GM12878 (cell line): ENCODE data around the gene PTPRD. TPM values are rescaled to one million over a fixed set of nuclear protein-coding genes. Genes with fewer than 3 reads are reported as not detected.

Experiments
- ATAC-seq: fragments of 200-7000 bp; cut with Tn5 transposase; 3 replicates; pipeline ENCODE4 v1.9.1; 2020; ENCODE audit warnings: mild to moderate bottlenecking, moderate library complexity
- BruUV-seq: library from RNA; stranded (reverse); fragments of 400-500 nt; replicated peaks from 2 replicates; lab custom pipeline; 2021; lab: Mats Ljungman, UMichigan
- CTCF ChIA-PET: fragments of 300-600 bp; sonication (Branson Sonifier 250); formaldehyde crosslinking; extraction: SDS; loops from one replicate; lab custom pipeline; 2021; ENCODE audit warnings: inconsistent platforms; lab: Yijun Ruan, JAX
- POLR2A ChIA-PET: fragments of 350-600 bp; formaldehyde crosslinking; extraction: SDS; loops from one replicate; lab custom pipeline; 2021; ENCODE audit warnings: inconsistent platforms; lab: Charles Lee
- RAD21 ChIA-PET: fragments of 300-600 bp; sonication (Branson Sonifier 250); formaldehyde crosslinking; loops from one replicate; lab custom pipeline; 2023; ENCODE audit warnings: antibody characterized with exemption; ENCODE audit not compliant: unreplicated experiment; lab: Charles Lee
- SMC1A ChIA-PET: fragments of 300-600 bp; sonication (Branson Sonifier 250); formaldehyde crosslinking; loops from one replicate; lab custom pipeline; 2023; ENCODE audit not compliant: unreplicated experiment, uncharacterized antibody; lab: Charles Lee
- DNase-seq: peaks from one replicate; pipeline ENCODE4 v3.0.0-alpha.2; 2011; ENCODE audit warnings: low read depth, low spot score
- FAIRE-seq: peaks from 3 replicates; lab custom pipeline; 2011; peaks lifted over from hg19 to GRCh38; lab: Jason Lieb, UNC
- H2AFZ ChIP-seq: 2 replicates; pipeline ENCODE4 v1.6.0; 2011; ENCODE audit warnings: low read depth, low read length, control low read depth; ENCODE audit not compliant: control insufficient read depth
- H3K27ac ChIP-seq: 2 replicates; pipeline ENCODE4 v1.5.1; 2011; ENCODE audit warnings: control low read depth; ENCODE audit not compliant: control insufficient read depth, insufficient read depth
- H3K27me3 ChIP-seq, 2 experiments: replicated peaks in 1 of 2; 2 replicates each; pipeline versions ENCODE4 v1.6.0 to v1.6.1; 2011; ENCODE audit warnings: low read length in 1 of 2; ENCODE audit not compliant: control insufficient read depth in 2 of 2, insufficient read depth in 2 of 2
- H3K36me3 ChIP-seq, 2 experiments: 2 replicates each; pipeline ENCODE4 v1.5.1; 2011; ENCODE audit warnings: low read length in 1 of 2; ENCODE audit not compliant: control insufficient read depth in 2 of 2, insufficient read depth in 2 of 2
- H3K4me1 ChIP-seq: 2 replicates; pipeline ENCODE4 v1.6.1; 2011; ENCODE audit warnings: mild to moderate bottlenecking, low read length, moderate library complexity, mixed read lengths; ENCODE audit not compliant: control insufficient read depth, insufficient read depth
- H3K4me2 ChIP-seq: 2 replicates; pipeline ENCODE4 v1.6.0; 2011; ENCODE audit warnings: control low read depth; ENCODE audit not compliant: control insufficient read depth, insufficient read depth
- H3K4me3 ChIP-seq: fragments of 200-600 bp; sonication (generic); 2 replicates; pipeline ENCODE4 v1.5.1; 2016
- H3K79me2 ChIP-seq: 2 replicates; pipeline ENCODE4 v1.6.0; 2011; ENCODE audit warnings: low read length; ENCODE audit not compliant: control insufficient read depth, insufficient read depth
- H3K9ac ChIP-seq: 2 replicates; pipeline ENCODE4 v1.8.0; 2011; ENCODE audit warnings: low read length, control low read depth, mixed read lengths; ENCODE audit not compliant: control insufficient read depth, insufficient read depth
- H3K9me3 ChIP-seq: replicated peaks from 3 replicates; pipeline ENCODE4 v1.5.1; 2011; ENCODE audit warnings: mild to moderate bottlenecking, low read length; ENCODE audit not compliant: control insufficient read depth, insufficient read depth
- H4K20me1 ChIP-seq: 2 replicates; pipeline ENCODE4 v1.6.0; 2011; ENCODE audit not compliant: control insufficient read depth, insufficient read depth
- HCFC1 ChIP-seq: fragments of 150-350 bp; IDR thresholded peaks from 2 replicates; pipeline ENCODE4 v1.6.1; 2014; ENCODE audit warnings: low read length
- HDGF ChIP-seq: fragments of 450-650 bp; IDR thresholded peaks from 2 replicates; pipeline ENCODE4 v1.6.1; 2016; ENCODE audit warnings: antibody characterized with exemption
- IKZF2 ChIP-seq, 2 experiments: fragments of 450-650 bp; IDR thresholded peaks; 2 replicates each; pipeline ENCODE4 v1.6.1; 2017; ENCODE audit warnings: mild to moderate bottlenecking in 2 of 2, moderate library complexity in 2 of 2
- PML ChIP-seq: IDR thresholded peaks from 2 replicates; pipeline ENCODE4 v1.6.1; 2012; ENCODE audit warnings: low read length, inconsistent platforms
- RBBP5 ChIP-seq: fragments of 200-600 bp; sonication (generic); conservative IDR thresholded peaks from 2 replicates; pipeline ENCODE4 v1.6.1; 2016
- SMAD1 ChIP-seq: fragments of 450-650 bp; IDR thresholded peaks from 2 replicates; pipeline ENCODE4 v1.6.1; 2018; ENCODE audit warnings: mild to moderate bottlenecking, low read depth; ENCODE audit not compliant: partially characterized antibody
- SMC3 ChIP-seq: IDR thresholded peaks from 2 replicates; pipeline ENCODE4 v1.6.1; 2011; ENCODE audit warnings: low read length, improper control_type of control experiment, borderline replicate concordance
- SUZ12 ChIP-seq: fragments of 200-600 bp; sonication (generic); IDR thresholded peaks from one replicate; pipeline ENCODE4 v1.6.1; 2018; ENCODE audit warnings: antibody characterized with exemption, mild to moderate bottlenecking; ENCODE audit not compliant: unreplicated experiment
- YBX1 ChIP-seq: fragments of 450-650 bp; IDR thresholded peaks from 2 replicates; pipeline ENCODE4 v1.6.1; 2016; ENCODE audit warnings: antibody characterized with exemption
- WGBS: methylation state at CpG from one replicate; pipeline ENCODE4 v1.1.6; 2016; ENCODE audit warnings: low lambda C conversion rate; ENCODE audit not compliant: insufficient replicate concordance, insufficient coverage; ENCODE audit errors: missing lambda C conversion rate; 5-methylcytosine and 5-hydroxymethylcytosine counted together
- in situ Hi-C: fragments of 300-500 bp; cut with MboI; formaldehyde crosslinking; loops from 9 replicates; pipeline ENCODE4 v1.14.3; 2018; ENCODE audit warnings: mixed read lengths
- intact Hi-C: fragments of 100-400 bp; cut with micrococcal nuclease; formaldehyde crosslinking; loops from one replicate; pipeline ENCODE4 v1.14.2; 2022; ENCODE audit not compliant: unreplicated experiment
- polyA plus RNA-seq, 11 experiments: library from polyadenylated mRNA; depleted of rRNA in 4 of 11; unstranded in 6 of 11; stranded (reverse) in 5 of 11; fragments of >200 nt; fragmentation: Nextera tagmentation in 4 of 11; fragmentation: Illumina TruSeq in 1 of 11; extraction: Ambion mirVana in 4 of 11; extraction: Trizol in 1 of 11; gene quantifications; 1 replicate in 1 of 11; 2 replicates in 10 of 11; pipeline versions ENCODE4 v1.2.1 to v1.2.3, GENCODE V29; 2011 to 2016; ENCODE audit warnings: inconsistent platforms in 2 of 11, missing spikeins in 2 of 11, low read depth in 1 of 11
- total RNA-seq, 4 experiments: library from RNA; depleted of rRNA in 3 of 4; stranded (reverse); fragments of >200 nt in 3 of 4; fragmentation: Illumina TruSeq in 1 of 4; extraction: Trizol in 1 of 4; gene quantifications; 2 replicates each; pipeline versions ENCODE4 v1.2.1 to v1.2.3, GENCODE V29; 2013 to 2021
- TF ChIP-seq, protein P1 (sequence below): fragments of 450-650 bp; conservative IDR thresholded peaks from 2 replicates; pipeline ENCODE4 v1.6.1; 2017; ENCODE audit warnings: mild to moderate bottlenecking, moderate library complexity
- TF ChIP-seq, protein P2 (sequence below): fragments of 450-650 bp; formaldehyde crosslinking; IDR thresholded peaks from 2 replicates; pipeline ENCODE4 v1.4.0; 2022; ENCODE audit warnings: mild to moderate bottlenecking, moderate library complexity
- TF ChIP-seq, protein P3 (sequence below): IDR thresholded peaks from 2 replicates; pipeline ENCODE4 v1.6.1; 2012; ENCODE audit warnings: low read depth, low read length, improper control_type of control experiment
- TF ChIP-seq, protein P4 (sequence below): IDR thresholded peaks from 2 replicates; pipeline ENCODE4 v1.6.1; 2011; ENCODE audit warnings: borderline replicate concordance, low read depth, mild to moderate bottlenecking, moderate library complexity, mixed read lengths, low read length; ENCODE audit not compliant: insufficient read depth; ENCODE audit errors: extremely low read length
- TF ChIP-seq, protein P5 (sequence below): IDR thresholded peaks from 2 replicates; pipeline ENCODE4 v1.6.1; 2011; ENCODE audit warnings: low read depth, low read length, improper control_type of control experiment, borderline replicate concordance

The PTPRD gene
- total and polyA plus RNA-seq, 10 of the 15 experiments (the other 5 are each of a cell fraction or from before 2014, with no cell fraction given) = under 0.01 to 0.05 (median 0.01) TPM; not detected in 7

DNA sequence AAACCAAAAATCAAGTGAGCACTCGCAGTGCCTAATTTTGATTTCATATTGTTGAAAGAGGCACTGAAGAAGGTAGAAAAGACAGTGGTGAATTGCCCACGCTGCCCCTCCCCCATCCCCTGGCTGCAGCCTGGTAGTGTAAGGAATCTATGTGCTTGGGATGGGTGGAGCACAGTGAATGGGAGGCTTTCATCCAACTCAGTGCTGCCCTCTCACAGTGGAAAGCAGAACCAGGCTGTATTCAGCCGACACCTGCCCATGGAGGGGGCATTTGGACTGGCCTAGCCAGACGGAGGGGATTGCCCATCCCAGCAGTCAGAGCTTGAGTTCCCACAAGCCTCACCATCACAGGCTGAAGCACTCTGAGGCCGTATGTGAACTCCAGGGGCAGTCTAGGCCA, 2012.9 kb downstream of the PTPRD start:
- WGBS = 31% methylated on average over 5 of the region's 5 CpGs
- POLR2A ChIA-PET = no interaction called here
- no peak for FAIRE-seq

More for the DNA sequence above, 2012.9 kb downstream of the PTPRD start:
- ChIA-PET RAD21 (no interaction called here), SMC1A (no interaction called here), CTCF (no interaction called here)
- Histone ChIP-seq H3K4me3 (no peak overlapping the region), H4K20me1 (no peaks in the 10 kb centered on the region), H3K9ac (no peak overlapping the region), H3K27ac (no peak overlapping the region), H3K79me2 (no peaks in the 10 kb centered on the region), H3K4me1 (no peaks in the 10 kb centered on the region), H2AFZ (no peak overlapping the region), H3K4me2 (no peak overlapping the region), H3K36me3 (no peaks in the 10 kb centered on the region), H3K27me3 (no peaks in the 10 kb centered on the region), H3K9me3 (no peaks in the 10 kb centered on the region)
- in situ Hi-C loops (no loop called here), intact Hi-C loops (no loop called here)
- no peak for ATAC-seq
- no TSS peak for BruUV-seq
- no peak for DNase-seq
- TF ChIP-seq, protein P1, sequence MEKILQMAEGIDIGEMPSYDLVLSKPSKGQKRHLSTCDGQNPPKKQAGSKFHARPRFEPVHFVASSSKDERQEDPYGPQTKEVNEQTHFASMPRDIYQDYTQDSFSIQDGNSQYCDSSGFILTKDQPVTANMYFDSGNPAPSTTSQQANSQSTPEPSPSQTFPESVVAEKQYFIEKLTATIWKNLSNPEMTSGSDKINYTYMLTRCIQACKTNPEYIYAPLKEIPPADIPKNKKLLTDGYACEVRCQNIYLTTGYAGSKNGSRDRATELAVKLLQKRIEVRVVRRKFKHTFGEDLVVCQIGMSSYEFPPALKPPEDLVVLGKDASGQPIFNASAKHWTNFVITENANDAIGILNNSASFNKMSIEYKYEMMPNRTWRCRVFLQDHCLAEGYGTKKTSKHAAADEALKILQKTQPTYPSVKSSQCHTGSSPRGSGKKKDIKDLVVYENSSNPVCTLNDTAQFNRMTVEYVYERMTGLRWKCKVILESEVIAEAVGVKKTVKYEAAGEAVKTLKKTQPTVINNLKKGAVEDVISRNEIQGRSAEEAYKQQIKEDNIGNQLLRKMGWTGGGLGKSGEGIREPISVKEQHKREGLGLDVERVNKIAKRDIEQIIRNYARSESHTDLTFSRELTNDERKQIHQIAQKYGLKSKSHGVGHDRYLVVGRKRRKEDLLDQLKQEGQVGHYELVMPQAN = no peak
- TF ChIP-seq HDGF (no peak), YBX1 (no peak), SMAD1 (no peak), HCFC1 (no peak), SMC3 (no peak), SUZ12 (no peak), IKZF2 (IDR thresholded peaks at IDR 0.05) (no peak), PML (no peak), RBBP5 (no peak)
- TF ChIP-seq, protein P2, sequence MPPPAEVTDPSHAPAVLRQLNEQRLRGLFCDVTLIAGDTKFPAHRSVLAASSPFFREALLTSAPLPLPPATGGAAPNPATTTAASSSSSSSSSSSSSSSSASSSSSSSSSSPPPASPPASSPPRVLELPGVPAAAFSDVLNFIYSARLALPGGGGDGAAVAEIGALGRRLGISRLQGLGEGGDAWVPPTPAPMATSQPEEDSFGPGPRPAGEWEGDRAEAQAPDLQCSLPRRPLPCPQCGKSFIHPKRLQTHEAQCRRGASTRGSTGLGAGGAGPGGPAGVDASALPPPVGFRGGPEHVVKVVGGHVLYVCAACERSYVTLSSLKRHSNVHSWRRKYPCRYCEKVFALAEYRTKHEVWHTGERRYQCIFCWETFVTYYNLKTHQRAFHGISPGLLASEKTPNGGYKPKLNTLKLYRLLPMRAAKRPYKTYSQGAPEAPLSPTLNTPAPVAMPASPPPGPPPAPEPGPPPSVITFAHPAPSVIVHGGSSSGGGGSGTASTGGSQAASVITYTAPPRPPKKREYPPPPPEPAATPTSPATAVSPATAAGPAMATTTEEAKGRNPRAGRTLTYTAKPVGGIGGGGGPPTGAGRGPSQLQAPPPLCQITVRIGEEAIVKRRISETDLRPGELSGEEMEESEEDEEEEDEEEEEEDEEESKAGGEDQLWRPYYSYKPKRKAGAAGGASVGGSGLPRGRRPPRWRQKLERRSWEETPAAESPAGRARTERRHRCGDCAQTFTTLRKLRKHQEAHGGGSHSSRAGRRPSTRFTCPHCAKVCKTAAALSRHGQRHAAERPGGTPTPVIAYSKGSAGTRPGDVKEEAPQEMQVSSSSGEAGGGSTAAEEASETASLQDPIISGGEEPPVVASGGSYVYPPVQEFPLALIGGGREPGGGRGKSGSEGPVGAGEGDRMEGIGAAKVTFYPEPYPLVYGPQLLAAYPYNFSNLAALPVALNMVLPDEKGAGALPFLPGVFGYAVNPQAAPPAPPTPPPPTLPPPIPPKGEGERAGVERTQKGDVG (CRISPR knock-in tag) = no peak
- TF ChIP-seq, protein P3, sequence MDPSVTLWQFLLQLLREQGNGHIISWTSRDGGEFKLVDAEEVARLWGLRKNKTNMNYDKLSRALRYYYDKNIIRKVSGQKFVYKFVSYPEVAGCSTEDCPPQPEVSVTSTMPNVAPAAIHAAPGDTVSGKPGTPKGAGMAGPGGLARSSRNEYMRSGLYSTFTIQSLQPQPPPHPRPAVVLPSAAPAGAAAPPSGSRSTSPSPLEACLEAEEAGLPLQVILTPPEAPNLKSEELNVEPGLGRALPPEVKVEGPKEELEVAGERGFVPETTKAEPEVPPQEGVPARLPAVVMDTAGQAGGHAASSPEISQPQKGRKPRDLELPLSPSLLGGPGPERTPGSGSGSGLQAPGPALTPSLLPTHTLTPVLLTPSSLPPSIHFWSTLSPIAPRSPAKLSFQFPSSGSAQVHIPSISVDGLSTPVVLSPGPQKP = no peak
- TF ChIP-seq, protein P4, sequence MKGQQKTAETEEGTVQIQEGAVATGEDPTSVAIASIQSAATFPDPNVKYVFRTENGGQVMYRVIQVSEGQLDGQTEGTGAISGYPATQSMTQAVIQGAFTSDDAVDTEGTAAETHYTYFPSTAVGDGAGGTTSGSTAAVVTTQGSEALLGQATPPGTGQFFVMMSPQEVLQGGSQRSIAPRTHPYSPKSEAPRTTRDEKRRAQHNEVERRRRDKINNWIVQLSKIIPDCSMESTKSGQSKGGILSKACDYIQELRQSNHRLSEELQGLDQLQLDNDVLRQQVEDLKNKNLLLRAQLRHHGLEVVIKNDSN = no peak
- TF ChIP-seq, protein P5, sequence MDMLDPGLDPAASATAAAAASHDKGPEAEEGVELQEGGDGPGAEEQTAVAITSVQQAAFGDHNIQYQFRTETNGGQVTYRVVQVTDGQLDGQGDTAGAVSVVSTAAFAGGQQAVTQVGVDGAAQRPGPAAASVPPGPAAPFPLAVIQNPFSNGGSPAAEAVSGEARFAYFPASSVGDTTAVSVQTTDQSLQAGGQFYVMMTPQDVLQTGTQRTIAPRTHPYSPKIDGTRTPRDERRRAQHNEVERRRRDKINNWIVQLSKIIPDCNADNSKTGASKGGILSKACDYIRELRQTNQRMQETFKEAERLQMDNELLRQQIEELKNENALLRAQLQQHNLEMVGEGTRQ = no peak
